Testis (tissue), 2 donors: ENCODE data around the gene DAB1.

Experiments used
- POLR2A ChIP-seq: fragments of 450-650 bp; IDR thresholded peaks from one replicate; pipeline ENCODE4 v1.6.1; 2017; ENCODE audit warnings: antibody characterized with exemption, mild to moderate bottlenecking, moderate library complexity
- TF ChIP-seq, protein P1 (sequence below), 3 experiments: fragments of 450-650 bp in 2 of 3; fragments of 200-600 bp in 1 of 3; sonication (generic) in 1 of 3; IDR thresholded peaks; one replicate each; pipeline ENCODE4 v1.5.1; 2016 to 2019; ENCODE audit warnings: antibody characterized with exemption in 3 of 3, mild to moderate bottlenecking in 2 of 3, moderate library complexity in 1 of 3

DNA sequence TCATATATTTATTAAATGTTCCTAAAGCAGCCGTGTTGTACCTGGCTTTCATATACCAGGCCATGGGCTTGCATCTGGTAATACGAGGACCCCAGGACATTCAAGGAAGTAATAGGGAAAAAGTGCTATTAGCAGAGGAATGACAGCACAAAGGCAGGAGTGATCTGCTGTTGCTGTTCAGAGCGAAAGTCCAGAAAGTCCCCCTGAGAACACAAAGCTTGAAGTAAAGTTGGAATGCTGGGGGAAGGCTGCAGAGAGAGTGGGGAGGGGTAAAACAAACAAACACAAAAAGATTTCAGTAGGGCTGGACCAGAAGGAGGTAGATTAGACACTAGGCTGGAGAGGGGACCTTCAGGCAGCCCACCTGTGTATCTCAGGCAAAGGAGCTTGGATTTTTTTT, 363.4 kb downstream of the DAB1 start:
- TF ChIP-seq, protein P1, sequence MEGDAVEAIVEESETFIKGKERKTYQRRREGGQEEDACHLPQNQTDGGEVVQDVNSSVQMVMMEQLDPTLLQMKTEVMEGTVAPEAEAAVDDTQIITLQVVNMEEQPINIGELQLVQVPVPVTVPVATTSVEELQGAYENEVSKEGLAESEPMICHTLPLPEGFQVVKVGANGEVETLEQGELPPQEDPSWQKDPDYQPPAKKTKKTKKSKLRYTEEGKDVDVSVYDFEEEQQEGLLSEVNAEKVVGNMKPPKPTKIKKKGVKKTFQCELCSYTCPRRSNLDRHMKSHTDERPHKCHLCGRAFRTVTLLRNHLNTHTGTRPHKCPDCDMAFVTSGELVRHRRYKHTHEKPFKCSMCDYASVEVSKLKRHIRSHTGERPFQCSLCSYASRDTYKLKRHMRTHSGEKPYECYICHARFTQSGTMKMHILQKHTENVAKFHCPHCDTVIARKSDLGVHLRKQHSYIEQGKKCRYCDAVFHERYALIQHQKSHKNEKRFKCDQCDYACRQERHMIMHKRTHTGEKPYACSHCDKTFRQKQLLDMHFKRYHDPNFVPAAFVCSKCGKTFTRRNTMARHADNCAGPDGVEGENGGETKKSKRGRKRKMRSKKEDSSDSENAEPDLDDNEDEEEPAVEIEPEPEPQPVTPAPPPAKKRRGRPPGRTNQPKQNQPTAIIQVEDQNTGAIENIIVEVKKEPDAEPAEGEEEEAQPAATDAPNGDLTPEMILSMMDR (IDR thresholded peaks at IDR 0.05) = no peak
- TF ChIP-seq POLR2A = no peak
